ENCODE results near the gene NFASC.

Gene NFASC

GRCh38 chr1:204930155-204930523 is 59.5 kb downstream of the NFASC start:
- DNase-seq = no peak

DNA sequence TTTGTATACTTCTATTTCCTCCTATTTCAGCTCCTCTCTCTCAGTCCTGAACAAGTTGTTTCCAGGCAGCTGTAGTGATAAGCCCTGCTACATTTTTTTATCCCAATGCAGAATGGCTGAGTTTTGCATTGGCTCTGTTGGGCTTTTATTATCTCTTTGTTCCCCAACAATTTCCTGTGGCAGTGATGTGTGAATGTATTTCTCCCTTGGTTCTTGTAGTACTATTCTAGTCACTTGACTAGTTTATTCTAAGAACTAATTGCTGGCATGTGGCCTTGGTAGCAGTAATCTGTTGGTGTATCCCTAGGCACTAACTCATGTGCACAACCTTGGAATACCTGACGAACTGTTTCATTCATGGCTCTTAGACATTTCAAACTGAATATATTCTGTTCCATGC is 60.7 kb downstream of the NFASC start:
- DNase-seq = no peak

GRCh38 chr1:204931768-204932572 is 61.3 kb downstream of the NFASC start:
- no peak for DNase-seq

DNA sequence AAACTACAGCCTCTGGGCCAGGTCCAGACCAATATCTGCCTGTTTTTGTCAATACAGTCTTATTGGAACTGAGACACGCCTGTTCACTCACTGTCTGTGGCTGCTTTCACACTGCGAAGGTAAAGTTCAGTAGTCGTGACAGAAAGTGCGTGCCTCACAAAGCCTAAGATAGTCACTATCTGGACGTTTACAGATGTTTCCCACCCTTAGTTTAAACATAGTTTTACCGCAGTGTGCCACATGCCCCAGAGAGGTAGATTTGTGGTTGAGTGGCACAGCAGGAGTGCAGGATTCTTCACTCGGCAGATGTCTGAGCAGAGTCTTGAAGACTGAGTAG is 61.9 kb downstream of the NFASC start:
- no peak for DNase-seq

DNA sequence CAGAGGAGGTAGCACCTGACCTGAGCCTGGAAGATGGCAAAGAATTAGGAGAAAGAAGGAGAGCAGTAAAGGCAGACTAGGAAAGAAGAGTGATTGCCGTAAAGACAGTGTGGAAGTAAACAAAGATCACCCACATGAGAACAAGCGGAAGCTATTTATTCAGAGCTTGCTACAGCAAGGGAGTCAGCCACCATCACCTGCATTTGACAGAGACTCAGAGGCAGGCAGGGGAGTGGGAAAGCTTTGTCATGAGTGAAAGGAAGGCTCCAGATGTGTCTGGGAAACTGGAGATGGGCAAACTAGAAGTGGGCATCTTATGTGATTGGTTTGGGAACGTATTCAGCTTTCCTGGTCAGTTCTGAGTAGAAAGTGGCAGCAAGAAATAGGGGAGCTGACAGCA is 64.5 kb downstream of the NFASC start:
- DNase-seq = no peak

DNA sequence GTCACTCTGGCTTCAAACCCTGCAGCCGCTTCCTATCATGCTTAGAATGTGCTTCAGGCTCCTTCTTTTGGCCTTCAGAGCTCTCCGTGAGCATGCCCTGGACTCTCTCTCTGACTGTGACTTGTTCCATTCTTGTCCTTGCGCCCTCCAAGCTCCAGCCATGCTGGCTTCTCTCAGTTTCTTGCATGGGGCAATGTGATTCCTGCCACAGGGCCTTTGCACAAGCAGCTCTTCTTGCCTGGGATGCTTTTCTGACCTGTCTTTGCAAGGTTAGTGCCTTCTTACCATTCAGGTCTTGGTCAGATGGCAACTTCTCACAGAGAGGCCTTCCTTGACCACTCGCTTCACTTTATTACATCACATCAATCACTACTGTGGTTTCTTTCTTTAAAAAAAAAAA is 66.1 kb downstream of the NFASC start:
- DNase-seq = no peak

DNA sequence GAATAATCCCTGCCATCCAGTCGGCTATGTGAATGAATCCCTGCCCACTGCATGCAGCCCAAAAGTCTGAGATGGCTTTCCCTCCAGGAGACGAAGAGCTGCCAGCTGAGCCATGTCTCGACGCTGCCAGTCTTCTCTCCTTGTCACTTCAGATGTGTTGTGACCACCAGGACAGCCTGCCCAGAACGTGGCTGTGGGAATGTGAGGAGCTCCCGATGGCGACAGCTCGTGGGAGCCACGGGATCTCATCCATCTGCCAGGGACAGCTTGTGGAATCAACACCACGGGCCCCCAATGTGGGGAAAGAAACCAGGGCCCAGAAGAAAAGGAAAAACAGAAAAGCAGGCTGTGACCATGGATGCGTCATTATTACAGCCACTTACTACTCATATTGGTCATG is 67.2 kb downstream of the NFASC start:
- DNase-seq = no peak

DNA sequence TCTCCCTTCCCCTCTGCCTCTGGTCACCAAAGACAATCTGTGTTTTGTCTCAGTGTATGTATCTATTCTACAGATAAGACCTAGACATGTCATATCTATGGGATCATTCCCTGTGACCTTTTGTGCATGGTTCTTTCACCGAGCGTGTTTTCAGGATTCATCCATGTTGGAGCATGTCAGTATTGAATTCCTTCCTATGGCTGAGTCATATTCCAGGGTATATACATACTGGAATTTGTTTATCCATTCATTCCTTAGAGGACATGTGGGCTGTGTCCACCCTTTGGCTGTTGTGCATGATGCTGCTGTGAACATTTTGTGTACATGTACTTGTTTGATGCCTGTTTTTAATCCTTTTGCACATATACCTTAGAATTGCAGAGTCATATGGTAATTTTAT is 69.9 kb downstream of the NFASC start:
- no peak for DNase-seq

DNA sequence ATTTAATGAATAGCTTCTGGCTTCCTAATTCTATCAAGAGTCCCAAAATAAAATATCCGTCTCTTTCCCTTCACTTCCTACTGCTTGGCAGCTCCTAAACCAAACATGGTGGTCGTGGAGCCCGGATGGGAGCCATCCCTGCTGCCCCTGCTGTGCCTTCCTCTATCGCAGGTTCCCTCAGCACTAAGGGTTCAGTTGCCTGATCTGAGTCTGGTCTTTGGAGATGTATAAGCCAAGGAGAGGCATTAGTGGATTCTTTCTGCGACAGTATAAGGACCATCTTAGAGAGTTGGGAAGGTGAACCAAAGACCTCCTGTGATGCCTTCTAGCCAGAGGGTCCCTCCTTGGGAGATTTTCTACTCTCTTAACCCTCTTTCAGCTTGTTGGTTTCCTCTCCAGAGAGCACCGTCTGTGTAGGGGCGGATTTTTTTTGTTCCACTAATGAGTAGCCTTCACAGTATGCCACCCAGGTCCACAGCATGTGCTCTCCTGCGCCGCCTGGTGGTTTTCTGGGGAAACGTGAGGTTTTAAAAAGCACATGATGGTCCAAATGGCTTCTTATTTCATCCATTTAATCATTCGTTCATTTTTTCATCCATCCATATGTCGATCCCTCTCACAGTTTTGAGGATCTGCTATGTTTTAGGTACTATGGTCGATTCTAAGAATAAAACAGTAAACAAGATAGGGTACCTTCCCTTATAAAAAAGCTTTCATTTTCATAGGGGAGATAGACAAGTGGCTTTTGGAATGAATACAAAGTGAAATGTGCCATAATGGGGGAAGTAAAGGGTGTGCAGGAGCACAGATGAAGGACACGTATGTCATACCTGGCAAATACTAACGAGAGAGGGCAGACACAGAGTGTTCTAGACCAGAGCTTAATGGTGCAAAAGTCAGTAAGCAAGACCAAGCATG is 71.0 kb downstream of the NFASC start:
- DNase-seq = peak; percentile 84

GRCh38 chr1:204943495-204943894 is 72.8 kb downstream of the NFASC start:
- DNase-seq = no peak

DNA sequence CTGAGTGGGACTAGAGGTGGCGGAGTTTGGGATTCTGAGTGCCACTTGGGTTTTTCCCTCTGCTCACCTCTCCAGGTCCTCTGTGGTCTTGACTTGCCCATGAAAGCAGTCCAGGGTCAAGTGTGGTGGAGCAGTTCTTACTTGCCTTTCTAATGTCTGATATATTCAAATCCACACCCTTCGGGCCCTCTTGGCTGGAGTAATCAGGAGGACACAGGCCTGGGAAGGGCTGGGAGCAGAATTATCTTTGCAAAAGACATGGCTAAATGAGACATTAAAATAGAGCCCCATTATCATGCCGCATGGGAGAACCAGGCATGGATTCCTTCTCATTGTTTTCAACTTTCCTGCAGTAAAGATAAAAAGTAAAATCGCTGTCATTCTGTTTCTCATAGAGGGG is 74.0 kb downstream of the NFASC start:
- no peak for DNase-seq

DNA sequence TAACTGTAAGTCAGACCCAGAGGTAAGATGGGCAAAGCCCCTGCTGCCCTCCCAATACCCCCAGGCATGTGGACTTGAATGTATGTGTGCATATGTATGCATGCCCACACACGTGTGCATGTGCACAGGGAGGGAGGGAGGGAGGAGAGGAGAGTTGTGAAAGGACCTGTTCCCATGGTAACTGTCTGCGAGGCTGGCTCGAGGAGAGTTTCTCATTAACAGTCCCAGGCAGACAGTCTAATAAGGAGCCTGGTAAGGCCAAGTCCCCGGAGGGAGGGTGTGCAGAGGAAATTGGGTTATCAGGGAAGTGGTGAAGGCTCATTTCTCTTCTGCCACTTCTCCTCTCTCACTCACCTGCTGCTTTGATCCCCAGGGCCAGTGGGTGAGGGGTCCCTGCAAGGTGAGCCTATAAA is 74.9 kb downstream of the NFASC start:
- no peak for DNase-seq

DNA sequence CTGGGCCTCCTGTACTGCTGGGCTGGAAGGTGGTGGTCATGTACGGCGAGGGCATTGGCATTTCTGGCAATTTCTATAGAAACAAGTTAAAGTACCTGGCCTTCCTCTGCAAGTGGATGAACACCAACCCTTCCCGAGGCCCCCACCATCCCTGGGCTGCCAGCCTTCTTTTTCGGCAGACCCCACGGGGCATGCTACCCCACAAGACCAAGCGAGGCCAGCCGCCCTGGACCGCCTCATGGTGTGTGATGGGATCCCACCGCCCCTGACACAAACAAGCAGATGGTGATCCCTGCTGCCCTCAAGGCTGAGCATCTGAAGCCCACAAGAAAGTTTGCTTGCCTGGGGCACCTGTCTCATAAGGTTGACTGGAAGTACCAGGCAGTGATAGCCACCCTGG is 76.0 kb downstream of the NFASC start:
- no peak for DNase-seq

DNA sequence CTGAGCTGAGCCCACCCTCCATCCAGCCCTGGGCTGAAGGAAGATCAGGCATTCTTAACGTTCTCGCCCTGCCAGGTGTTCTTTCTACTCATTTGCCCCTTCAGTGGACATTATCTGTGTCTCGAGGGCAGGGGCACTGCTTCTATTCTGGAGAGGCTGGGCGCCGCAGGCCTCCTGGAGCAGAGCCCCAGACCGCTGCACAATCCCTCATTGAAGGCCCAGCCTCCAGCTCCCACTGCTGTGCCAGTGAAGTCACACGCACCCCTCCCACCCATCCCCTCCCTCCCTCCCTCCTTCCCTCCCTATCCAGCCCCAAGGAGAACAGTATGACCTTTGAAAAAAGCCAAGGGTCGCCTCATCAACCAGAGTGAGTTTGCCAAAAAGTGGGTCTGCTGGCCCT is 76.7 kb downstream of the NFASC start:
- no peak for DNase-seq

DNA sequence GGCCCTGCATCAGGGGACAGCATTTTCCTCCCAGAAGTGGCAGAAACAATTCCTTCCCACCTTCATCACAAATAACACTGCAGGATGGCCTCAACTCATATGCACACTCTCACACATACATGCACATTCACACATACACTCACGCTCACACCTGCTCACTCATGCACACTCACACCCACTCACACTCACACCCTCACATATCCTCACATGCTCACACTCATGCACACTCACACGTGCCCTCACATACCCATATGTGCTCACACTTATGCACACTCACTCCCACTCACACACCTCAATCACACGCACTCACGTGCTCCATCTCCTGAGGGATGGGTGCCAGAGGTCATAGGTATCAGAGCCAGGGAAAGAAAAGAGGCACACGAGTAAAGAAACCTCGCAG is 77.1 kb downstream of the NFASC start:
- no peak for DNase-seq

GRCh38 chr1:204950353-204951001 is 79.8 kb downstream of the NFASC start:
- no peak for DNase-seq

DNA sequence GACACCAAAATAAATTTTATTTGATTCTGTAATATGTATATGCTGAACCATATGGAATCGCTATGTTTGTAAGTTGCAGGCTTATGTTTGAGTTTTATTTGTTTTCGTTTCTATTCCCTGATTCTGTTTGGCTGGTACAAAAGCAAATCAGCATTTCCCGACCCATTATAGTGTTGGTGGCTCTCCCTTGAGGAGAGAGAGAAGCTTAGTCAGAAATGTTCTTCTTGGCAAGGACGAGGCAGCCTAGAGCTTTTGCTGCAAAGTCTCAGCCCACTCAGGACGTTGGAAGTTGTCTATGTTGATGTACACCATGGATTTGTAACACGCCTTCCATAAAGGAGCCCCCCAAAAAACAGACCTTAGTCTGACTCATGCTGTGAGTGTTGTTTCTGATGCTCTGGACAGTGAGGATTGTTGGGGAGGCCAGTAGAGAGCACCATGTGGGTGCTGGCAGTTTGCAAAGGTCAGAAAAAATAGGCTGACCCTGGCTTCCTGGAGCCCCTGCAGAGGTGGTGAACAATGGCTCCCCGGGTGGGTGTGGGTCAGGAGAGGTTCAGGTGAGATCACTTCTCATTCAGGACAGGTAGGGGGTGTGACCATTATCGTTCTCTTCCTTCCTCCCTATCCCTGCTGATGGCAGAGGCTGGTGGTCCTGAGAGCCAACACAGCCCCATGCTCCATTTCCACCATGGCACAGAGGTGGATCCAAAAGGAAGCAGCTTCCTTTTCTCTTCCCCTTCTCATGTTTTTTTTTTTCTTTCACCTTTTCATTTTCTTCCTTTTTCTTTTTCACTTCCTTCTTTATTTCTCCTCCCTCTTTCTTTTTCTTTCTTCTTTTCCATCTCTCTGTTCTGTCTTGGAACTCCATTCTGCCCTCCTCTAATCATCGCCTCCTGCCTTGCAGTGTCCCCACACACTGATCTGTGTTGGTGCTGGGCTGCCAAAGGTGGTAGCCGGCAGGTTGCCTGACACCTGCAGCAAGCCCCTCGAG is 88.0 kb downstream of the NFASC start:
- DNase-seq = no peak

- DNase-seq = no peak
These were observed 88.7 kb downstream of the NFASC start for GRCh38 chr1:204959374-204959773.

- no peak for DNase-seq
These were observed 89.2 kb downstream of the NFASC start for GRCh38 chr1:204959836-204960235.

DNA sequence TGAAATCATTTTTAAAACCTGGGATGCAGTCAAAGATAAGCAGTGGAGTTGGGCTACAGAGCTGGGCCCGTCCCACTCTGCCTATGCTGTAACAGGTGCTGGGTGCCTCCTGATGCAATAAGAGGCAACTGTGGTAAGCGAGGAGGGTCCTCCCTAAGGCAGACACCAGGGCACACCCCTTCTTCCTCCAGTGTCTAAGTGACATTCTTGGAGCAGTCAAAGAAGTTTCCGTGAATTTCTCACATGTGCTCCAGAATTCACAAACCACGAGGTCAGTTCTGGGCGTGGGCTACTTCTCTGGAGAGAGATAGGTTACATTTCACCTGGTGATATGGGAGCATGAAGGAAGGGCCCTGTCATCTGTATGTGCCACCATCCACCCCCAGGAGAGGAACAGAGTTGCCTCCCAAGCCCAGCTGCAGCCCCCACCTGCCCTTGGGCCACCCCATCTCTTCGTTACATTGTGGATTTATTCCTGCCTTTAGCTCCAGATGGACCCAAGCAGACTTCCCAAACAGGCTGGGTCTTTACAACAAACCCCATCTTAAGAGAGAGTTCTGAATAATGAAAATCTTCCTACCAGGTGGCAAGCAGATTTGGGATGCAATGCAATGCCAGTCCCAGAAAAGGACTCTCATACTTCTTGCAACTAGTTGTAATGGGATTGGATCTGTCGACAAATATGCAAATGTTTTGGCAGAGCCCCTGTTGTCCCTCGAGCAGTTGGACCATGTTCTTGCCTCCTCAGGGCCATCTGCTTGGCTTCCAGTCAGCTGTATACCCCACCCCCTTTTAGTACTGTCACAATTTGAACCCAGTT is 89.9 kb downstream of the NFASC start:
- no peak for DNase-seq

- no peak for DNase-seq
These were observed 91.2 kb downstream of the NFASC start for GRCh38 chr1:204961765-204962419.
